Measurements from ENCODE around the gene RAD51B.

- TF ChIP-seq CTCF (IDR thresholded peaks at IDR 0.05; ENCODE audit: insufficient read depth, low read length) (no peak), POLR2AphosphoS5 (IDR thresholded peaks at IDR 0.05; ENCODE audit: low read depth) (no peak), GABPA (IDR thresholded peaks at IDR 0.05; ENCODE audit: low read depth) (no peak), REST (IDR thresholded peaks at IDR 0.05; ENCODE audit: insufficient replicate concordance, low read depth) (no peak), SPI1 (IDR thresholded peaks at IDR 0.05; ENCODE audit: borderline replicate concordance, low read depth) (no peak)
These were observed 767.5 kb downstream of the RAD51B start for GRCh38 chr14:68586896-68587751.

Measured in HL-60 (cell line).